ENCODE data around the gene PRLR.

The PRLR gene

GRCh38 chr5:35233121-35233520, 2.8 kb upstream of the PRLR start:
- DNase-seq (ENCODE audit: low spot score), result no peak
- TF ChIP-seq, protein P1, sequence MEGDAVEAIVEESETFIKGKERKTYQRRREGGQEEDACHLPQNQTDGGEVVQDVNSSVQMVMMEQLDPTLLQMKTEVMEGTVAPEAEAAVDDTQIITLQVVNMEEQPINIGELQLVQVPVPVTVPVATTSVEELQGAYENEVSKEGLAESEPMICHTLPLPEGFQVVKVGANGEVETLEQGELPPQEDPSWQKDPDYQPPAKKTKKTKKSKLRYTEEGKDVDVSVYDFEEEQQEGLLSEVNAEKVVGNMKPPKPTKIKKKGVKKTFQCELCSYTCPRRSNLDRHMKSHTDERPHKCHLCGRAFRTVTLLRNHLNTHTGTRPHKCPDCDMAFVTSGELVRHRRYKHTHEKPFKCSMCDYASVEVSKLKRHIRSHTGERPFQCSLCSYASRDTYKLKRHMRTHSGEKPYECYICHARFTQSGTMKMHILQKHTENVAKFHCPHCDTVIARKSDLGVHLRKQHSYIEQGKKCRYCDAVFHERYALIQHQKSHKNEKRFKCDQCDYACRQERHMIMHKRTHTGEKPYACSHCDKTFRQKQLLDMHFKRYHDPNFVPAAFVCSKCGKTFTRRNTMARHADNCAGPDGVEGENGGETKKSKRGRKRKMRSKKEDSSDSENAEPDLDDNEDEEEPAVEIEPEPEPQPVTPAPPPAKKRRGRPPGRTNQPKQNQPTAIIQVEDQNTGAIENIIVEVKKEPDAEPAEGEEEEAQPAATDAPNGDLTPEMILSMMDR (IDR thresholded peaks at IDR 0.05; ENCODE audit: extremely low read depth, missing control alignments), result no peak

- DNase-seq (ENCODE audit: low spot score), result no peak
- TF ChIP-seq, protein P1 (IDR thresholded peaks at IDR 0.05; ENCODE audit: extremely low read depth, missing control alignments), result no peak
These were observed 1.8 kb upstream of the PRLR start for GRCh38 chr5:35232124-35232523.

DNA sequence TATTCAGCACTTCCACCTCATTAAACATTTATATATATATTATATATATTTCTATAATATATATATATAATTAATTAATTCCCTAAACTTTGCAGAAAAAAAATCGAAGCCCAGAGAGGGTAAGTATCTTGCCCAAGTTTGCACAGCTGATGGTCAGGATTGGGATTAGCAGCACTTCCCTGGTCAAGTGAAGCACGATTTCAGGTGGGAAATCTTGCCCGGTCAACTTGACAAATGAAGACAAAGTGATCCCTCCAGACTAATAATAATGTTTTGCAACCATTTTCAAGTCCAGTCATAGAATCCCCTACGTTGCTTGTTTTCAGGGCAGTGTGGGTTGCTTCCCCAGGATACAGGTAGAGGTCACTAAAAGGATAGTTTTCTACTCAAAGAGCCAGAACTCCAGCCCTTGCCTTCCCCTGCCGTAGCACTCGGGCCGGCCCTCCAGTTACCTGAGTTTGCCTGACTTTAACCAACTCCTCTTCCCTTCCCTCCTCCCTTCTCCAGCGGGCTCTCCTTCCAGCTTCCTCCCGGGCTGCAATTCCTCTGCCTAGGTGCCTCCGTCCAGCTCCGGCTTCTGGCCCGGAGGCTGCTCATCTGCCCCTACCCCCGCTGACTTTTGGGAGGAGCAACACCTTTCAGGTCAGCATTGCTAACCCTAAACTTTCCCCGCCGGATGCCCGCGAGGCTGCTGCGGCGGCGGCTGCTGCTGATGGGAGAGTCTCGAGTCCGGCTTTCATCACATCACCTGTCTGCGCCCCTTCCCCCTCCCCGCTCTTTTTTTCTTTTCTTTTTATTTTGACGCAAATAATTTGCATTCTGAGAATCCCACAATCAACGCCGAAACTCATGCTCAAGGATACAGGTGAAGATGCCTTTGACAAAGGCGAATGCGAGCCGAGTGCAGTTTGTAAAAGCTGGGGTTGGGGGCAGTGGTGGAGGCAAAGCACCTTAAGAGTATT, 930 bp downstream of the PRLR start:
- DNase-seq (ENCODE audit: low spot score), result peak; percentile 66

DNA sequence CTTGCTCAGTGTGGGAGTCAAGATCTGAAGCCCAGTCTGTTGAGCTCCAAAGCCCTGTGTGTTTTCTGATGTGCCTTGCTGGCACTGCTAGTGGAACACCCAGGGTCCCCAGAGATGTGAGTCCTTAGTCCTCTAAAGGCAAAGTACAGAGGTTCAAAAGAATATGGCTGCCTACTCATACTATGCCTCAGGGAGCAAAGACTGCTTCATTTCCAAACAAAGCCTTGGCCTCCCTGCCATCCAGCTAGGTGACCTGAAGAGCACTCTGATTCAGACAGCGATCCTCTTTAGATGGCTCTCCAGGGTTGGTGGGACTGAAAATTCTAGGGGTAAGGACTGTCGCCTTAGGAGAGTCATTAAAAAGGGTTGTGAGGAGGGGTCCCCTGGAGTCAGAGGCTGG, 2.0 kb downstream of the PRLR start:
- TF ChIP-seq, protein P1 (IDR thresholded peaks at IDR 0.05; ENCODE audit: extremely low read depth, missing control alignments), result no peak
- no peak for DNase-seq (ENCODE audit: low spot score)

More for the DNA sequence above, 930 bp downstream of the PRLR start:
- TF ChIP-seq, protein P1 (IDR thresholded peaks at IDR 0.05; ENCODE audit: extremely low read depth, missing control alignments), result no peak

DNA sequence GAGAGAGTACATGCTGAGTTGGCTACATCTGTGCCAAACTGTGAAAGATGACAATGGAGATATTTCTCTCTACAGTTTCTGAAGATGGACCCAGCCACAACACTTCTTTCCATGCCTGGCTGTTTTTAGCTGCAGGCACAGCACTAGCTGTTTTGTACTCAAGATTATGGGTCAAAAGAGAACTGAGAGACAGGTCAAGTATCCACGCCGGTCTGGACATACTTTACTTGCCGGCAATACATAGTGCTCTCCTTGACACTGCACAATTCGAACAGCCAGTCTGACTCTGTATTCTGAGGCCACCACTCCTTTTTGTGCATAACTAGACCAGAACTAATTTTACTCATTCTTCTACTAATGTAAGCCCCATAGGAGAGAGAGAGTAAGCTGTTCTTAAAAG, 2.6 kb downstream of the PRLR start:
- TF ChIP-seq, protein P1 (IDR thresholded peaks at IDR 0.05; ENCODE audit: extremely low read depth, missing control alignments), result no peak
- no peak for DNase-seq (ENCODE audit: low spot score)

DNA sequence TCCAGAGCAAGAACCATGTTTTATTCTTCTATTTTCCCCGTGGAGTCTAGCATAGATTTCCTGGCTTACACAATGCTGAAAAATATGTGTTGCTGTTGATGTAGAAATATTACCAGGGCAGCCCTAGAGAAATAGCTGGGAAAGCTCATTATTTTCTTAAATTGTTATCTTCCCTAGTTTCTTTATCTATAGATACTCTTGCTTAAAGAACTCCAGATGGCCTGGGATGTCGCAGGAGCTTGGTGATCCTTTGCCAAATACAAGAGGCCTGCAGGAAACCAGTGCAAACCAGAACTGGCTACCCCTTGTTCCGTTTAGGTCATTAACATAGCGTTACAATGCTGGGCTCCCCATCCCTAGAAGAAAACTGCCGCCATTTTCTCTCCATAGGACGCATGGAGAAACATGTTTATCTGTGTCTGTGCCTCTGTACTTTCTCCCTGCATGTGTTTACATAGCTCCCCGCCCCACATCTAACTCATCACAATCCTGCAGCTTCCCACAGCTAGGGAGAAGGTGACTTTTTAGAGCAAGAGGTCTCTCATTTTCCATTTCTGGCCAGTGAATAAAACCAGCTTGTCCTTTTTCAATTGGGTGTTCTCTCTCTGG, 6.4 kb downstream of the PRLR start:
- TF ChIP-seq, protein P1 (IDR thresholded peaks at IDR 0.05; ENCODE audit: extremely low read depth, missing control alignments), result no peak
- no peak for DNase-seq (ENCODE audit: low spot score)

GRCh38 chr5:35220967-35221366, 9.3 kb downstream of the PRLR start:
- TF ChIP-seq, protein P1 (IDR thresholded peaks at IDR 0.05; ENCODE audit: extremely low read depth, missing control alignments), result no peak
- DNase-seq (ENCODE audit: low spot score), result no peak

Data from GM20000 (cell line).